ENCODE data around the gene MTG2. TPM values are rescaled to one million over a fixed set of nuclear protein-coding genes. Genes with fewer than 3 reads are reported as not detected.

The MTG2 gene
- total and polyA plus RNA-seq, 2 of the 8 experiments (the other 6 are each of a cell fraction or from before 2014, with no cell fraction given) = 14.4 to 22.8 TPM

DNA sequence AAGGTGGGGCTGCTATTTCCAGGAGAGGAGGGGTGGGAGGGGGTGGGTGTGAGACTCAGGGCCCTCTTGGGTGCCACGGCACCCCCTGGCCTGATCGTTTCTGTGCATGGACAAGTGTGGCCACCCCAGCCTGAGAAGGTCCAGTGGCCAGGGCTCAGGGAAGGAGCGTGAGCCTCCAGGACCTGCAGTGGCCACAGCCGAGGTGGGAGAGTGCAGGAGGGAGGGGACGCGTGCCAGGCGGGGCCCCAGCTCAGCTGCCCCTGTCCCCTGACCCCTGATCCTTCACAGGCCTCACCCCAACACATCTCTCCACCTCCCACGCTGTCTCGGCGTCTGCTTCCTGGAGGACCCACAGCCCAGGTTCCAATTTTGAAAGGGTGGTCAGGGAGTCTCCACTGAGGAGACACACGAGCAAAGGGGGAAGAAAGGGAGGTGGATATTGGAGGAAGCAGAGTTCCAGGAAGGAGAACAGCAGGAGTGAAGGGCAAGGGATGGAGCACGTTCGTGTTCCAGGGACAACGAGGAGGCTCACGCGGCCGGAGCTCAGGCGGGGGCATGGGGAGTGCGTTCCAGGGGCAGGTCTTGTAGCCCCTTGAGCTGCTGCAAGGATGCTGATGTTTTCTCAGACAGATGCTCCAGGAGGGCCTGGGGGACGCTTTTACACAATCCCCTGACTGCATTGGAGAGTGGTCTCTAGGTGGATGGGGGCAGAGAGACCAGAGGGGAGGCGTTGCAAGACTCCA lies 41.5 kb downstream of the MTG2 start (continued):
- TF ChIP-seq, protein P1, sequence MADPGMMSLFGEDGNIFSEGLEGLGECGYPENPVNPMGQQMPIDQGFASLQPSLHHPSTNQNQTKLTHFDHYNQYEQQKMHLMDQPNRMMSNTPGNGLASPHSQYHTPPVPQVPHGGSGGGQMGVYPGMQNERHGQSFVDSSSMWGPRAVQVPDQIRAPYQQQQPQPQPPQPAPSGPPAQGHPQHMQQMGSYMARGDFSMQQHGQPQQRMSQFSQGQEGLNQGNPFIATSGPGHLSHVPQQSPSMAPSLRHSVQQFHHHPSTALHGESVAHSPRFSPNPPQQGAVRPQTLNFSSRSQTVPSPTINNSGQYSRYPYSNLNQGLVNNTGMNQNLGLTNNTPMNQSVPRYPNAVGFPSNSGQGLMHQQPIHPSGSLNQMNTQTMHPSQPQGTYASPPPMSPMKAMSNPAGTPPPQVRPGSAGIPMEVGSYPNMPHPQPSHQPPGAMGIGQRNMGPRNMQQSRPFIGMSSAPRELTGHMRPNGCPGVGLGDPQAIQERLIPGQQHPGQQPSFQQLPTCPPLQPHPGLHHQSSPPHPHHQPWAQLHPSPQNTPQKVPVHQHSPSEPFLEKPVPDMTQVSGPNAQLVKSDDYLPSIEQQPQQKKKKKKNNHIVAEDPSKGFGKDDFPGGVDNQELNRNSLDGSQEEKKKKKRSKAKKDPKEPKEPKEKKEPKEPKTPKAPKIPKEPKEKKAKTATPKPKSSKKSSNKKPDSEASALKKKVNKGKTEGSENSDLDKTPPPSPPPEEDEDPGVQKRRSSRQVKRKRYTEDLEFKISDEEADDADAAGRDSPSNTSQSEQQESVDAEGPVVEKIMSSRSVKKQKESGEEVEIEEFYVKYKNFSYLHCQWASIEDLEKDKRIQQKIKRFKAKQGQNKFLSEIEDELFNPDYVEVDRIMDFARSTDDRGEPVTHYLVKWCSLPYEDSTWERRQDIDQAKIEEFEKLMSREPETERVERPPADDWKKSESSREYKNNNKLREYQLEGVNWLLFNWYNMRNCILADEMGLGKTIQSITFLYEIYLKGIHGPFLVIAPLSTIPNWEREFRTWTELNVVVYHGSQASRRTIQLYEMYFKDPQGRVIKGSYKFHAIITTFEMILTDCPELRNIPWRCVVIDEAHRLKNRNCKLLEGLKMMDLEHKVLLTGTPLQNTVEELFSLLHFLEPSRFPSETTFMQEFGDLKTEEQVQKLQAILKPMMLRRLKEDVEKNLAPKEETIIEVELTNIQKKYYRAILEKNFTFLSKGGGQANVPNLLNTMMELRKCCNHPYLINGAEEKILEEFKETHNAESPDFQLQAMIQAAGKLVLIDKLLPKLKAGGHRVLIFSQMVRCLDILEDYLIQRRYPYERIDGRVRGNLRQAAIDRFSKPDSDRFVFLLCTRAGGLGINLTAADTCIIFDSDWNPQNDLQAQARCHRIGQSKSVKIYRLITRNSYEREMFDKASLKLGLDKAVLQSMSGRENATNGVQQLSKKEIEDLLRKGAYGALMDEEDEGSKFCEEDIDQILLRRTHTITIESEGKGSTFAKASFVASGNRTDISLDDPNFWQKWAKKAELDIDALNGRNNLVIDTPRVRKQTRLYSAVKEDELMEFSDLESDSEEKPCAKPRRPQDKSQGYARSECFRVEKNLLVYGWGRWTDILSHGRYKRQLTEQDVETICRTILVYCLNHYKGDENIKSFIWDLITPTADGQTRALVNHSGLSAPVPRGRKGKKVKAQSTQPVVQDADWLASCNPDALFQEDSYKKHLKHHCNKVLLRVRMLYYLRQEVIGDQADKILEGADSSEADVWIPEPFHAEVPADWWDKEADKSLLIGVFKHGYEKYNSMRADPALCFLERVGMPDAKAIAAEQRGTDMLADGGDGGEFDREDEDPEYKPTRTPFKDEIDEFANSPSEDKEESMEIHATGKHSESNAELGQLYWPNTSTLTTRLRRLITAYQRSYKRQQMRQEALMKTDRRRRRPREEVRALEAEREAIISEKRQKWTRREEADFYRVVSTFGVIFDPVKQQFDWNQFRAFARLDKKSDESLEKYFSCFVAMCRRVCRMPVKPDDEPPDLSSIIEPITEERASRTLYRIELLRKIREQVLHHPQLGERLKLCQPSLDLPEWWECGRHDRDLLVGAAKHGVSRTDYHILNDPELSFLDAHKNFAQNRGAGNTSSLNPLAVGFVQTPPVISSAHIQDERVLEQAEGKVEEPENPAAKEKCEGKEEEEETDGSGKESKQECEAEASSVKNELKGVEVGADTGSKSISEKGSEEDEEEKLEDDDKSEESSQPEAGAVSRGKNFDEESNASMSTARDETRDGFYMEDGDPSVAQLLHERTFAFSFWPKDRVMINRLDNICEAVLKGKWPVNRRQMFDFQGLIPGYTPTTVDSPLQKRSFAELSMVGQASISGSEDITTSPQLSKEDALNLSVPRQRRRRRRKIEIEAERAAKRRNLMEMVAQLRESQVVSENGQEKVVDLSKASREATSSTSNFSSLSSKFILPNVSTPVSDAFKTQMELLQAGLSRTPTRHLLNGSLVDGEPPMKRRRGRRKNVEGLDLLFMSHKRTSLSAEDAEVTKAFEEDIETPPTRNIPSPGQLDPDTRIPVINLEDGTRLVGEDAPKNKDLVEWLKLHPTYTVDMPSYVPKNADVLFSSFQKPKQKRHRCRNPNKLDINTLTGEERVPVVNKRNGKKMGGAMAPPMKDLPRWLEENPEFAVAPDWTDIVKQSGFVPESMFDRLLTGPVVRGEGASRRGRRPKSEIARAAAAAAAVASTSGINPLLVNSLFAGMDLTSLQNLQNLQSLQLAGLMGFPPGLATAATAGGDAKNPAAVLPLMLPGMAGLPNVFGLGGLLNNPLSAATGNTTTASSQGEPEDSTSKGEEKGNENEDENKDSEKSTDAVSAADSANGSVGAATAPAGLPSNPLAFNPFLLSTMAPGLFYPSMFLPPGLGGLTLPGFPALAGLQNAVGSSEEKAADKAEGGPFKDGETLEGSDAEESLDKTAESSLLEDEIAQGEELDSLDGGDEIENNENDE (IDR thresholded peaks at IDR 0.05; ENCODE audit: insufficient replicate concordance, low read length) = no peak
- TF ChIP-seq, protein P2, sequence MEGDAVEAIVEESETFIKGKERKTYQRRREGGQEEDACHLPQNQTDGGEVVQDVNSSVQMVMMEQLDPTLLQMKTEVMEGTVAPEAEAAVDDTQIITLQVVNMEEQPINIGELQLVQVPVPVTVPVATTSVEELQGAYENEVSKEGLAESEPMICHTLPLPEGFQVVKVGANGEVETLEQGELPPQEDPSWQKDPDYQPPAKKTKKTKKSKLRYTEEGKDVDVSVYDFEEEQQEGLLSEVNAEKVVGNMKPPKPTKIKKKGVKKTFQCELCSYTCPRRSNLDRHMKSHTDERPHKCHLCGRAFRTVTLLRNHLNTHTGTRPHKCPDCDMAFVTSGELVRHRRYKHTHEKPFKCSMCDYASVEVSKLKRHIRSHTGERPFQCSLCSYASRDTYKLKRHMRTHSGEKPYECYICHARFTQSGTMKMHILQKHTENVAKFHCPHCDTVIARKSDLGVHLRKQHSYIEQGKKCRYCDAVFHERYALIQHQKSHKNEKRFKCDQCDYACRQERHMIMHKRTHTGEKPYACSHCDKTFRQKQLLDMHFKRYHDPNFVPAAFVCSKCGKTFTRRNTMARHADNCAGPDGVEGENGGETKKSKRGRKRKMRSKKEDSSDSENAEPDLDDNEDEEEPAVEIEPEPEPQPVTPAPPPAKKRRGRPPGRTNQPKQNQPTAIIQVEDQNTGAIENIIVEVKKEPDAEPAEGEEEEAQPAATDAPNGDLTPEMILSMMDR (IDR thresholded peaks at IDR 0.05; ENCODE audit: control extremely low read depth in 1 of 3, insufficient read depth in 1 of 3, low read depth in 1 of 3, low read length in 3 of 3) = no peak
- TF ChIP-seq HDAC6 (IDR thresholded peaks at IDR 0.05; ENCODE audit: low read depth, low read length) (no peak), SUZ12 (IDR thresholded peaks at IDR 0.05; ENCODE audit: low read length) (no peak), SIX5 (IDR thresholded peaks at IDR 0.05; ENCODE audit: low read depth, low read length) (no peak), RAD21 (IDR thresholded peaks at IDR 0.05 in 1 of 2, conservative IDR thresholded peaks at IDR 0.05 in 1 of 2; ENCODE audit: low read depth in 2 of 2, low read length in 2 of 2) (no peak), GABPA (IDR thresholded peaks at IDR 0.05; ENCODE audit: borderline replicate concordance, insufficient read depth, low read length) (no peak)
